OCI-LY7 (cell line): ENCODE results near the gene KLHL3.

Experiments used
- CTCF ChIP-seq: fragments of 200-600 bp; sonication (generic); conservative IDR thresholded peaks from 2 replicates; pipeline ENCODE4 v1.5.1; 2014; ENCODE audit warnings: mild to moderate bottlenecking, antibody characterized with exemption, low read length, moderate library complexity, mixed read lengths
- EZH2phosphoT487 ChIP-seq: fragments of 200-600 bp; sonication (generic); IDR thresholded peaks from 2 replicates; pipeline ENCODE4 v1.6.1; 2018; ENCODE audit warnings: low read depth, borderline replicate concordance, mild to moderate bottlenecking, mixed run types, antibody characterized with exemption, low read length, moderate library complexity, mixed read lengths

- TF ChIP-seq CTCF (no peak), EZH2phosphoT487 (no peak)
Measured at GRCh38 chr5:137607771-137608170, 128.1 kb downstream of the KLHL3 start.
